Neuronal stem cell (in vitro differentiated cells): Measurements from ENCODE around the gene PCDHB1.
A peak's percentile ranks its signal among the peaks of the same experiment; 100 is the strongest.

ENCODE experiments used
- DNase-seq: peaks from one replicate; pipeline ENCODE4 v3.0.0-alpha.2; 2013; ENCODE audit warnings: low spot score
- H2AFZ ChIP-seq: one replicate; pipeline ENCODE4 v1.6.1; 2013; ENCODE audit warnings: mild to moderate bottlenecking, low read length, inconsistent platforms
- H2AK5ac ChIP-seq: 2 replicates; pipeline ENCODE4 v1.6.1; 2013; ENCODE audit warnings: low read depth, mild to moderate bottlenecking, inconsistent platforms, low read length, moderate library complexity, mixed read lengths
- H2BK120ac ChIP-seq: 2 replicates; pipeline ENCODE4 v1.6.1; 2013; ENCODE audit warnings: low read depth, mild to moderate bottlenecking, inconsistent platforms, low read length, moderate library complexity, mixed read lengths
- H2BK12ac ChIP-seq: one replicate; pipeline ENCODE4 v1.6.1; 2013; ENCODE audit warnings: low read length, inconsistent platforms
- H2BK15ac ChIP-seq: 2 replicates; pipeline ENCODE4 v1.6.1; 2013; ENCODE audit warnings: mild to moderate bottlenecking, low read length, inconsistent platforms, mixed read lengths
- H2BK5ac ChIP-seq: one replicate; pipeline ENCODE4 v1.6.1; 2013; ENCODE audit warnings: inconsistent platforms, mild to moderate bottlenecking, low read length, moderate library complexity
- H3K14ac ChIP-seq: one replicate; pipeline ENCODE4 v1.6.1; 2013; ENCODE audit warnings: low read length, inconsistent platforms
- H3K18ac ChIP-seq: 2 replicates; pipeline ENCODE4 v1.6.1; 2013; ENCODE audit warnings: low read length, inconsistent platforms
- H3K23ac ChIP-seq: 2 replicates; pipeline ENCODE4 v1.6.1; 2013; ENCODE audit warnings: low read depth, mild to moderate bottlenecking, mixed read lengths, low read length, inconsistent platforms; ENCODE audit not compliant: poor library complexity
- H3K27ac ChIP-seq: replicated peaks from 3 replicates; pipeline ENCODE4 v1.5.1; 2013; ENCODE audit warnings: low read length, inconsistent platforms
- H3K27me3 ChIP-seq, 3 experiments: 2 replicates each; pipeline ENCODE4 v1.6.1; 2013; ENCODE audit warnings: low read length in 3 of 3, mild to moderate bottlenecking in 2 of 3, inconsistent platforms in 1 of 3, low read depth in 1 of 3, mixed read lengths in 1 of 3, moderate library complexity in 1 of 3; ENCODE audit not compliant: control insufficient read depth in 3 of 3, insufficient read depth in 3 of 3
- H3K36me3 ChIP-seq, 2 donors: replicated peaks in 1 of 2; 2 replicates each; pipeline ENCODE4 v1.6.1; 2013; ENCODE audit warnings: low read length in 2 of 2; ENCODE audit not compliant: control insufficient read depth in 2 of 2, insufficient read depth in 2 of 2
- H3K4ac ChIP-seq: 2 replicates; pipeline ENCODE4 v1.6.1; 2013; ENCODE audit warnings: inconsistent platforms, mild to moderate bottlenecking, low read length, moderate library complexity
- H3K4me1 ChIP-seq, 2 donors: 1 replicate in 1 of 2; 2 replicates in 1 of 2; pipeline ENCODE4 v1.6.1; 2013; ENCODE audit warnings: low read length in 2 of 2, low read depth in 1 of 2; ENCODE audit not compliant: control insufficient read depth in 2 of 2, insufficient read depth in 1 of 2
- H3K4me2 ChIP-seq: one replicate; pipeline ENCODE4 v1.6.1; 2013; ENCODE audit warnings: mild to moderate bottlenecking, low read length, inconsistent platforms; ENCODE audit not compliant: insufficient read depth, poor library complexity, severe bottlenecking
- H3K4me3 ChIP-seq, 2 donors: 2 replicates each; pipeline ENCODE4 v1.5.1; 2013; ENCODE audit warnings: low read length in 2 of 2, mild to moderate bottlenecking in 2 of 2, inconsistent platforms in 1 of 2, moderate library complexity in 1 of 2
- H3K79me1 ChIP-seq: one replicate; pipeline ENCODE4 v1.6.1; 2013; ENCODE audit warnings: low read depth, mild to moderate bottlenecking, inconsistent platforms, low read length, moderate library complexity
- H3K9ac ChIP-seq: one replicate; pipeline ENCODE4 v1.6.1; 2013; ENCODE audit warnings: mild to moderate bottlenecking, low read depth, low read length, inconsistent platforms; ENCODE audit not compliant: poor library complexity
- H3K9me3 ChIP-seq, 2 donors: replicated peaks in 1 of 2; 2 replicates each; pipeline versions ENCODE3 to v1.6.1; 2013; ENCODE audit warnings: low read length in 2 of 2, mild to moderate bottlenecking in 2 of 2, inconsistent platforms in 1 of 2, low read depth in 1 of 2, mixed read lengths in 1 of 2, moderate library complexity in 1 of 2; ENCODE audit not compliant: control insufficient read depth in 2 of 2, insufficient read depth in 1 of 2
- H4K8ac ChIP-seq: one replicate; pipeline ENCODE4 v1.6.1; 2013; ENCODE audit warnings: low read depth, mild to moderate bottlenecking, inconsistent platforms, low read length, moderate library complexity
- H4K91ac ChIP-seq: one replicate; pipeline ENCODE4 v1.6.1; 2013; ENCODE audit warnings: low read length, low read depth, mild to moderate bottlenecking, inconsistent platforms; ENCODE audit not compliant: poor library complexity
- WGBS, 2 donors: extraction: QIAGEN DNeasy Blood & Tissue Kit; methylation state at CpG; one replicate each; pipeline ENCODE4 v1.1.7; 2013; ENCODE audit warnings: missing lambda C conversion rate in 2 of 2, mixed read lengths in 1 of 2; ENCODE audit not compliant: insufficient read length in 2 of 2, insufficient replicate concordance in 1 of 2; ENCODE audit errors: extremely low coverage in 2 of 2; 5-methylcytosine and 5-hydroxymethylcytosine counted together

Gene PCDHB1

DNA sequence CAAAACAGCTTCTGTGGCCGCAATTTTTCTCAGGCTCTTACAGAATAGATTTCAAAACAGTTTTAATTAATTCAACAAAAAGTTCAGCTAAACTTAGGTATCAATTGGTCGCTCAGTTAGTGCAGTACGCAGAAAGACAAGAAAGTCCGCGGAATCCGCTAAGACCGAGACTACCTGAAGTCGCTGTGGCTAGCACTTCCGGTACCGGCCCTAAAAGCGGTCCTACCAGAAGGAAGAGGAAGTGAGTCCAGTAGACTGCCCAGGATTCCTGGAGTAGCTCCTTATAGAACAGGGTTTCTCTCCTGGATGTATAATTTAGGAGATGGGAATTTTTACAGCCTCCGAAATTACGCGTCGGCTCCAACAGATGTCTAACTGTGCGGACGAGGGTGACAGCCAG lies 26.7 kb downstream of the PCDHB1 start:
- Histone ChIP-seq H3K9ac (no peak overlapping the region), H3K79me1 (no peaks in the 10 kb centered on the region), H2AFZ (no peak overlapping the region), H3K36me3 (no peaks in the 10 kb centered on the region), H2BK15ac (no peak overlapping the region), H2BK5ac (no peak overlapping the region), H3K4me3 (no peak overlapping the region), H2BK120ac (no peak overlapping the region), H3K14ac (no peak overlapping the region), H3K18ac (no peak overlapping the region), H2AK5ac (no peak overlapping the region), H4K8ac (no peak overlapping the region), H3K23ac (no peak overlapping the region), H3K27me3 (no peaks in the 10 kb centered on the region), H4K91ac (no peak overlapping the region), H3K27ac (no peak overlapping the region), H3K4me2 (no peak overlapping the region), H2BK12ac (no peak overlapping the region), H3K4ac (no peak overlapping the region), H3K9me3 (no peaks in the 10 kb centered on the region), H3K4me1 (no peaks in the 10 kb centered on the region)
- no peak for DNase-seq
- whole genome bisulfite sequencing, 2 donors: no CpG with 5 or more reads among the region's 17 CpGs

DNA sequence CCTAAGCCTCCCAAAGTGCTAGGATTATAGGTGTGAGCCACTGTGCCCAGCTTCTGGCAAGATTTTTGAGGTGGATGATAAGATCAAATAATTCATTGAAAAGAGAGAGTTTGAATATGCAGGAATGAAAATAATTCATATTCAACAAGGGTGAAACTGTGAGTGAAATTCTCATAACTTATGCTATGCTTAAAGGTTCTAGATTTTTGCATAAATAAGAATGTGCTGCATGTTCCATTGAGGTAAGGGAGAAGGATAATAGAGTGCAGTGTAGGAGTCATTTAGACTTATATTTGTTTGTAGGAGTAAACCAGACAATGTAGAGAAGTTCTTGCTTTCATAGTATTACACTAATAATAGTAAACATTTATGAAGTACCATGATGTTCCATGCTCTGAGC lies 31.1 kb downstream of the PCDHB1 start:
- no peak overlapping the region for H2BK12ac ChIP-seq
- no peak overlapping the region for H2BK120ac ChIP-seq
- H3K36me3 ChIP-seq: no peaks in the 10 kb centered on the region
- no peak overlapping the region for H3K4ac ChIP-seq
- H2AK5ac ChIP-seq: no peak overlapping the region
- no peak overlapping the region for H3K27ac ChIP-seq
- H2BK5ac ChIP-seq: no peak overlapping the region
- H3K23ac ChIP-seq: no peak overlapping the region
- H3K4me1 ChIP-seq: no peaks in the 10 kb centered on the region
- no peak overlapping the region for H2BK15ac ChIP-seq
- H4K91ac ChIP-seq: no peak overlapping the region
- no peak overlapping the region for H3K4me3 ChIP-seq
- H4K8ac ChIP-seq: no peak overlapping the region
- no peak overlapping the region for H3K18ac ChIP-seq
- no peaks in the 10 kb centered on the region for H3K27me3 ChIP-seq
- H3K4me2 ChIP-seq: no peak overlapping the region
- H3K79me1 ChIP-seq: no peaks in the 10 kb centered on the region
- no peak overlapping the region for H2AFZ ChIP-seq
- H3K14ac ChIP-seq: no peak overlapping the region
- no peak overlapping the region for H3K9ac ChIP-seq
- H3K9me3 ChIP-seq: no peaks in the 10 kb centered on the region
- DNase-seq: no peak

DNA sequence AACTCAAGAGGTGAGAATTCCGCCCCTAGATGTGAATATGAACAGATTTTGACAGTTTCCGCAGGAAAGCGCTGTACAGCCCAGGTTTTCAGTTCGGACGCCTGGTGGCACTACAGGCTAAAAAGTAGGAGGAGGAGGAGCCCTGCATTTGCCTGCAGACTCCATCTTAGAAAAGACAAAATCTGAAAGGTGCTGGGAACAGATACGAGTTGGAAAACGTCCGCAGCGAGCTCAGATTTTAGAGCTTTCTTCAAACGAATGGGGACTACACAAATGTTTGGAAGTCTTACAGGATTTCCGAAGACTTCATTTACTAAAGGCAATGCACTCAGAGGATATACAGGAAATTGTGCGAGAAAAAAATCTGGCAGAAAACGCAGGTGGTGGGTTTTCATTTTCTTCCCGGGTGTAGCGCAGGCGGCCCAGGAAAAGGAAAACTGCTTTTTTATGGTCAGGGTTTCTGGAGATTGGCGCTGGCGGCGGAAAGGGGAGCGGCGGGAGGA lies 33.4 kb downstream of the PCDHB1 start:
- Histone ChIP-seq H3K9ac (no peak overlapping the region), H2BK15ac (no peak overlapping the region), H4K91ac (no peak overlapping the region), H3K4ac (no peak overlapping the region), H3K23ac (no peak overlapping the region), H2AFZ (peak overlapping the region; percentile 74), H3K18ac (no peak overlapping the region), H3K79me1 (no peaks in the 10 kb centered on the region), H3K36me3 (no peaks in the 10 kb centered on the region), H3K4me3 (no peak overlapping the region), H3K4me2 (no peak overlapping the region), H3K14ac (no peak overlapping the region), H4K8ac (no peak overlapping the region), H2BK12ac (no peak overlapping the region), H3K4me1 (no peaks in the 10 kb centered on the region), H3K27me3 (no peaks in the 10 kb centered on the region), H3K27ac (no peak overlapping the region), H2BK5ac (no peak overlapping the region), H2BK120ac (no peak overlapping the region), H2AK5ac (no peak overlapping the region), H3K9me3 (no peaks in the 10 kb centered on the region)
- DNase-seq: peak; percentile 8
- no CpG with 5 or more reads among the region's 21 CpGs for WGBS, 2 donors

DNA sequence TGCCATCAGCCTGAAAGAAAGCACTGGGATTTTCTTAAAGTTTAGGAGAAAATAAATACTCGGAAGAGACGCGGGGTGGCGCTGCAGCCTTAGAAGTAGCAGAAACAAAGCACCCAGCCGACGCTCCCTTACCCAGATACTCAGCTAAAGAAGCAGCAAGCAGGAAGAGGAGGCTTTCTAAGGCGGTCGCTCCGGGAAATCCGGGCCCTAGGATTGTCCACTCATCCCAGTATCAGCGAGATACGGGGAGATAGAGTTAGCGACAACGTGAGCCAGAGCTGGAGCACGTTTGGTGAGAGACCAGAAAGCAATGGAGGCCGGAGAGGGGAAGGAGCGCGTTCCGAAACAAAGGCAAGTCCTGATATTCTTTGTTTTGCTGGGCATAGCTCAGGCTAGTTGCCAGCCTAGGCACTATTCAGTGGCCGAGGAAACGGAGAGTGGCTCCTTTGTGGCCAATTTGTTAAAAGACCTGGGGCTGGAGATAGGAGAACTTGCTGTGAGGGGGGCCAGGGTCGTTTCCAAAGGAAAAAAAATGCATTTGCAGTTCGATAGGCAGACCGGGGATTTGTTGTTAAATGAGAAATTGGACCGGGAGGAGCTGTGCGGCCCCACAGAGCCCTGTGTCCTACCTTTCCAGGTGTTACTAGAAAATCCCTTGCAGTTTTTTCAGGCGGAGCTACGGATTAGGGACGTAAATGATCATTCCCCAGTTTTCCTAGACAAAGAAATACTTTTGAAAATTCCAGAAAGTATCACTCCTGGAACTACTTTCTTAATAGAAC lies 43.5 kb downstream of the PCDHB1 start, which contains the start of gene PCDHB2:
Gene PCDHB2 (plus strand): TSS at position 135 of the 782 bp plus-strand sequence. CDS start 176 bp downstream, at position 311.
- peak within 1 kb of the TSS; percentile 1 for H3K14ac ChIP-seq
- no CpG with 5 or more reads among the region's 29 CpGs for WGBS, 2 donors

More for the DNA sequence above, 43.5 kb downstream of the PCDHB1 start, which contains the start of gene PCDHB2:
- Histone ChIP-seq H2BK120ac (no peak within 1 kb of the TSS), H3K27me3 (no peaks in the 10 kb centered on the region), H3K27ac (peak within 1 kb of the TSS; percentile 57), H3K4me3 (peak within 1 kb of the TSS; percentile 84 to 89), H2AFZ (peak within 1 kb of the TSS; percentile 91), H3K9me3 (peaks cover 12 to 43% of the 10 kb centered on the region in 2 donors), H4K91ac (no peak within 1 kb of the TSS), H3K79me1 (no peaks in the 10 kb centered on the region), H3K4me2 (peak within 1 kb of the TSS; percentile 49), H2BK12ac (no peak within 1 kb of the TSS), H2BK5ac (peak within 1 kb of the TSS; percentile 85), H2BK15ac (no peak within 1 kb of the TSS), H3K4ac (no peak within 1 kb of the TSS), H3K18ac (peak within 1 kb of the TSS; percentile 90), H3K23ac (peak within 1 kb of the TSS; percentile 16), H2AK5ac (no peak within 1 kb of the TSS), H3K36me3 (peaks cover 6 to 35% of the 10 kb centered on the region in 2 donors), H3K4me1 (no peaks in the 10 kb centered on the region), H4K8ac (peak within 1 kb of the TSS; percentile 33), H3K9ac (peak within 1 kb of the TSS; percentile 79)
- DNase-seq: peak; percentile 80
